ENCODE data around the gene GRIK5. TPM values are rescaled to one million over a fixed set of nuclear protein-coding genes. Genes with fewer than 3 reads are reported as not detected.

Gene GRIK5
- total RNA-seq, 1 experiment from 2014 or later, result 43.1 TPM

DNA sequence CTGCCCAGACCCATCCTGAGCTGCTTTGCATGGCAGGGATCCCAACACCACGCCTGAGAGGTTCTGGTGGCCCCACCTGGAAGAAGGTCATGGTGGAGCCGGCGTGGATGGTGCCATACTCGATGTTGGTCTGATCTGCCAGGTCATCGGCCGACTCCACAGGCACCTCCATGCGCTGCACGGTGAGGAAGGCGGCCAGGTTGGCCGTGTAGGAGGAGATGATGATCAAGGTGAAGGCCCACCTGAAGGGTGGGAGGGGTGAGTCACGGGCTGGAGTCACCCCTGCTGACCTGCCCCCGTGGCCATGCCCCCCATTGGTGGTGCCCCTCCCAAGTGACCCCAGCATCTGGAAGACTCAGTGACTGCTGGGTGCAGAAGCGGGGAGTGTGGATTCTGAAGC, 63.4 kb downstream of the GRIK5 start:
- no peak overlapping the region for H2BK20ac ChIP-seq (ENCODE audit: low read depth, low read length, poor library complexity, severe bottlenecking)
- no peak overlapping the region for H2BK15ac ChIP-seq (ENCODE audit: low read depth, low read length)
- no peak overlapping the region for H2AK5ac ChIP-seq (ENCODE audit: insufficient read length, low read length)
- no peak overlapping the region for H4K8ac ChIP-seq (replicated peaks; ENCODE audit: insufficient read length, low read depth, low read length)
- Mint-ChIP-seq H3K9me3 (no peaks in the 10 kb centered on the region; a peak in 1 of 5 replicates), H3K27ac (no peak overlapping the region), H3K36me3 (ENCODE audit: insufficient read depth in 1 of 3, low read depth in 3 of 3) (peaks cover 24 to 46% (median 33%) of the 10 kb centered on the region in 3 experiments), H3K27me3 (ENCODE audit: low read depth) (peaks cover 12% of the 10 kb centered on the region), H3K4me3 (no peak overlapping the region; a peak in 1 of 5 replicates), H3K4me1 (peaks cover 8 to 11% of the 10 kb centered on the region in 2 experiments)
- no peaks in the 10 kb centered on the region for H3K79me2 ChIP-seq (ENCODE audit: insufficient read depth, low read length)
- no peak overlapping the region for H3K4me2 ChIP-seq (ENCODE audit: insufficient read depth, insufficient read length, low read length)
- H3K23me2 ChIP-seq (ENCODE audit: insufficient read length, low read depth, low read length, poor library complexity, severe bottlenecking), result no peaks in the 10 kb centered on the region
- peaks cover 5% of the 10 kb centered on the region; the same call in 1 of the 2 replicates for H3K4me1 ChIP-seq (ENCODE audit: insufficient read depth, low read length)
- DNase-seq, result no peak
- no peaks in the 10 kb centered on the region for H3K27me3 ChIP-seq (ENCODE audit: insufficient read depth, low read length)
- no peak overlapping the region for H4K91ac ChIP-seq (ENCODE audit: insufficient read length, low read depth, low read length)
- H4K20me1 ChIP-seq (ENCODE audit: control insufficient read depth, insufficient read depth, insufficient read length), result no peaks in the 10 kb centered on the region
- no peaks in the 10 kb centered on the region for H3K79me1 ChIP-seq (ENCODE audit: insufficient read depth, low read depth, low read length, poor library complexity, severe bottlenecking)
- H3K18ac ChIP-seq (ENCODE audit: insufficient read length, low read depth, low read length), result no peak overlapping the region
- H3K9me3 ChIP-seq (ENCODE audit: control insufficient read depth, low read depth, low read length), result no peaks in the 10 kb centered on the region
- H2AFZ ChIP-seq (ENCODE audit: low read length), result no peak overlapping the region
- H3K9ac ChIP-seq (ENCODE audit: extremely low read depth, insufficient read length, low read length), result no peak overlapping the region
- H3K56ac ChIP-seq (ENCODE audit: insufficient read length, low read depth, low read length), result no peak overlapping the region
- no peak overlapping the region for H3K23ac ChIP-seq (ENCODE audit: insufficient read length, low read depth, low read length)
- H4K5ac ChIP-seq (ENCODE audit: insufficient read length, low read depth, low read length), result no peak overlapping the region
- no peak overlapping the region for H2BK12ac ChIP-seq (ENCODE audit: insufficient read length, low read depth, low read length)
- no CpG with 5 or more reads among the region's 13 CpGs for WGBS (ENCODE audit: extremely low coverage, insufficient read length, low lambda C conversion rate)
- no peak overlapping the region for H3K14ac ChIP-seq (ENCODE audit: insufficient read depth, low read length)
- H3T11ph ChIP-seq (ENCODE audit: low read length), result no peak overlapping the region
- H2BK120ac ChIP-seq (ENCODE audit: low read depth, low read length, poor library complexity, severe bottlenecking), result no peak overlapping the region
- no peak overlapping the region for H3K27ac ChIP-seq (ENCODE audit: insufficient read length, low read depth, low read length)
- no peak overlapping the region for H2BK5ac ChIP-seq (ENCODE audit: insufficient read length, low read length)
- TF ChIP-seq, protein P1, sequence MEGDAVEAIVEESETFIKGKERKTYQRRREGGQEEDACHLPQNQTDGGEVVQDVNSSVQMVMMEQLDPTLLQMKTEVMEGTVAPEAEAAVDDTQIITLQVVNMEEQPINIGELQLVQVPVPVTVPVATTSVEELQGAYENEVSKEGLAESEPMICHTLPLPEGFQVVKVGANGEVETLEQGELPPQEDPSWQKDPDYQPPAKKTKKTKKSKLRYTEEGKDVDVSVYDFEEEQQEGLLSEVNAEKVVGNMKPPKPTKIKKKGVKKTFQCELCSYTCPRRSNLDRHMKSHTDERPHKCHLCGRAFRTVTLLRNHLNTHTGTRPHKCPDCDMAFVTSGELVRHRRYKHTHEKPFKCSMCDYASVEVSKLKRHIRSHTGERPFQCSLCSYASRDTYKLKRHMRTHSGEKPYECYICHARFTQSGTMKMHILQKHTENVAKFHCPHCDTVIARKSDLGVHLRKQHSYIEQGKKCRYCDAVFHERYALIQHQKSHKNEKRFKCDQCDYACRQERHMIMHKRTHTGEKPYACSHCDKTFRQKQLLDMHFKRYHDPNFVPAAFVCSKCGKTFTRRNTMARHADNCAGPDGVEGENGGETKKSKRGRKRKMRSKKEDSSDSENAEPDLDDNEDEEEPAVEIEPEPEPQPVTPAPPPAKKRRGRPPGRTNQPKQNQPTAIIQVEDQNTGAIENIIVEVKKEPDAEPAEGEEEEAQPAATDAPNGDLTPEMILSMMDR (conservative IDR thresholded peaks at IDR 0.05), result no peak
- no peak overlapping the region for H3K4ac ChIP-seq (ENCODE audit: low read depth, low read length)

Measured in H9 (cell line).